ENCODE data around the gene RNF186.
"Not testable (repeated sequence)": the region's sequence is repeated elsewhere in the genome, so short reads cannot be mapped to it uniquely, and the experiment has no call there.

The RNF186 gene

GRCh38 chr1:19850214-19850613 lies 35.1 kb upstream of the RNF186 start:
- H3K36me3 ChIP-seq (ENCODE audit: control insufficient read depth, insufficient read depth, low read length), result no peaks in the 10 kb centered on the region
- H3K27me3 ChIP-seq (ENCODE audit: control insufficient read depth, insufficient read depth, low read length), result no peaks in the 10 kb centered on the region
- no peak overlapping the region for H3K4me3 ChIP-seq (ENCODE audit: low read depth, low read length)
- no peak overlapping the region for H3K9ac ChIP-seq (ENCODE audit: low read length)
- H3K27ac ChIP-seq (ENCODE audit: low read depth, low read length), result no peak overlapping the region
- H3K4me1 ChIP-seq (ENCODE audit: control insufficient read depth, insufficient read depth, low read length), result peaks cover 5% of the 10 kb centered on the region; the same call in 1 of the 2 replicates
- H3K9me3 ChIP-seq (ENCODE audit: control insufficient read depth, insufficient read depth, low read depth, low read length), result no peaks in the 10 kb centered on the region

GRCh38 chr1:19849307-19849706 lies 34.2 kb upstream of the RNF186 start:
- H3K27ac ChIP-seq (ENCODE audit: low read depth, low read length); H3K4me3 ChIP-seq (ENCODE audit: low read depth, low read length); H3K4me1 ChIP-seq (ENCODE audit: control insufficient read depth, insufficient read depth, low read length); H3K9me3 ChIP-seq (ENCODE audit: control insufficient read depth, insufficient read depth, low read depth, low read length); H3K9ac ChIP-seq (ENCODE audit: low read length); H3K27me3 ChIP-seq (ENCODE audit: control insufficient read depth, insufficient read depth, low read length); H3K36me3 ChIP-seq (ENCODE audit: control insufficient read depth, insufficient read depth, low read length): not testable (repeated sequence)

GRCh38 chr1:19847334-19847733 lies 32.3 kb upstream of the RNF186 start:
- H3K9me3 ChIP-seq (ENCODE audit: control insufficient read depth, insufficient read depth, low read depth, low read length); H3K36me3 ChIP-seq (ENCODE audit: control insufficient read depth, insufficient read depth, low read length); H3K9ac ChIP-seq (ENCODE audit: low read length); H3K27me3 ChIP-seq (ENCODE audit: control insufficient read depth, insufficient read depth, low read length); H3K4me1 ChIP-seq (ENCODE audit: control insufficient read depth, insufficient read depth, low read length); H3K27ac ChIP-seq (ENCODE audit: low read depth, low read length); H3K4me3 ChIP-seq (ENCODE audit: low read depth, low read length): not testable (repeated sequence)

GRCh38 chr1:19846338-19846737 lies 31.3 kb upstream of the RNF186 start:
- no peaks in the 10 kb centered on the region for H3K9me3 ChIP-seq (ENCODE audit: control insufficient read depth, insufficient read depth, low read depth, low read length)
- no peak overlapping the region for H3K9ac ChIP-seq (ENCODE audit: low read length)

GRCh38 chr1:19845555-19845954 lies 30.5 kb upstream of the RNF186 start:
- Histone ChIP-seq H3K4me3 (ENCODE audit: low read depth, low read length) (no peak overlapping the region), H3K27me3 (ENCODE audit: control insufficient read depth, insufficient read depth, low read length) (no peaks in the 10 kb centered on the region), H3K4me1 (ENCODE audit: control insufficient read depth, insufficient read depth, low read length) (peaks cover 7% of the 10 kb centered on the region; the same call in 1 of the 2 replicates), H3K36me3 (ENCODE audit: control insufficient read depth, insufficient read depth, low read length) (no peaks in the 10 kb centered on the region), H3K9me3 (ENCODE audit: control insufficient read depth, insufficient read depth, low read depth, low read length) (no peaks in the 10 kb centered on the region), H3K9ac (ENCODE audit: low read length) (no peak overlapping the region), H3K27ac (ENCODE audit: low read depth, low read length) (no peak overlapping the region)

More at GRCh38 chr1:19846338-19846737, 31.3 kb upstream of the RNF186 start:
- Histone ChIP-seq H3K4me3 (ENCODE audit: low read depth, low read length) (no peak overlapping the region), H3K27ac (ENCODE audit: low read depth, low read length) (no peak overlapping the region), H3K36me3 (ENCODE audit: control insufficient read depth, insufficient read depth, low read length) (no peaks in the 10 kb centered on the region), H3K27me3 (ENCODE audit: control insufficient read depth, insufficient read depth, low read length) (no peaks in the 10 kb centered on the region), H3K4me1 (ENCODE audit: control insufficient read depth, insufficient read depth, low read length) (peaks cover 8% of the 10 kb centered on the region; the same call in 1 of the 2 replicates)

- peaks cover 4% of the 10 kb centered on the region; the same call in 1 of the 2 replicates for H3K4me1 ChIP-seq (ENCODE audit: control insufficient read depth, insufficient read depth, low read length)
Observed at GRCh38 chr1:19844731-19845495, 29.8 kb upstream of the RNF186 start.

GRCh38 chr1:19840228-19840627 lies 25.1 kb upstream of the RNF186 start:
- Histone ChIP-seq H3K4me3 (ENCODE audit: low read depth, low read length) (no peak overlapping the region), H3K9me3 (ENCODE audit: control insufficient read depth, insufficient read depth, low read depth, low read length) (no peaks in the 10 kb centered on the region), H3K27ac (ENCODE audit: low read depth, low read length) (no peak overlapping the region), H3K36me3 (ENCODE audit: control insufficient read depth, insufficient read depth, low read length) (no peaks in the 10 kb centered on the region), H3K27me3 (ENCODE audit: control insufficient read depth, insufficient read depth, low read length) (no peaks in the 10 kb centered on the region), H3K4me1 (ENCODE audit: control insufficient read depth, insufficient read depth, low read length) (peaks cover 3% of the 10 kb centered on the region; the same call in 1 of the 2 replicates), H3K9ac (ENCODE audit: low read length) (no peak overlapping the region)

More at GRCh38 chr1:19844731-19845495, 29.8 kb upstream of the RNF186 start:
- no peaks in the 10 kb centered on the region for H3K36me3 ChIP-seq (ENCODE audit: control insufficient read depth, insufficient read depth, low read length)
- no peak overlapping the region for H3K4me3 ChIP-seq (ENCODE audit: low read depth, low read length)
- H3K27ac ChIP-seq (ENCODE audit: low read depth, low read length), result no peak overlapping the region
- no peaks in the 10 kb centered on the region for H3K27me3 ChIP-seq (ENCODE audit: control insufficient read depth, insufficient read depth, low read length)
- no peaks in the 10 kb centered on the region for H3K9me3 ChIP-seq (ENCODE audit: control insufficient read depth, insufficient read depth, low read depth, low read length)
- H3K9ac ChIP-seq (ENCODE audit: low read length), result no peak overlapping the region

- Histone ChIP-seq H3K4me1 (ENCODE audit: control insufficient read depth, insufficient read depth, low read length) (no peaks in the 10 kb centered on the region), H3K9me3 (ENCODE audit: control insufficient read depth, insufficient read depth, low read depth, low read length) (no peaks in the 10 kb centered on the region), H3K27me3 (ENCODE audit: control insufficient read depth, insufficient read depth, low read length) (no peaks in the 10 kb centered on the region), H3K36me3 (ENCODE audit: control insufficient read depth, insufficient read depth, low read length) (no peaks in the 10 kb centered on the region), H3K4me3 (ENCODE audit: low read depth, low read length) (no peak overlapping the region), H3K27ac (ENCODE audit: low read depth, low read length) (no peak overlapping the region), H3K9ac (ENCODE audit: low read length) (no peak overlapping the region)
Observed at GRCh38 chr1:19837866-19838265, 22.8 kb upstream of the RNF186 start.

- H3K36me3 ChIP-seq (ENCODE audit: control insufficient read depth, insufficient read depth, low read length), result no peaks in the 10 kb centered on the region
- peaks cover 9% of the 10 kb centered on the region for H3K9me3 ChIP-seq (ENCODE audit: control insufficient read depth, insufficient read depth, low read depth, low read length)
- no peak overlapping the region for H3K27ac ChIP-seq (ENCODE audit: low read depth, low read length)
- H3K27me3 ChIP-seq (ENCODE audit: control insufficient read depth, insufficient read depth, low read length), result no peaks in the 10 kb centered on the region
- H3K4me3 ChIP-seq (ENCODE audit: low read depth, low read length), result no peak overlapping the region
- H3K4me1 ChIP-seq (ENCODE audit: control insufficient read depth, insufficient read depth, low read length), result no peaks in the 10 kb centered on the region
- no peak overlapping the region for H3K9ac ChIP-seq (ENCODE audit: low read length)
Observed at GRCh38 chr1:19835578-19835977, 20.5 kb upstream of the RNF186 start.

- Histone ChIP-seq H3K4me3 (ENCODE audit: low read depth, low read length) (no peak overlapping the region), H3K9me3 (ENCODE audit: control insufficient read depth, insufficient read depth, low read depth, low read length) (peaks cover 9% of the 10 kb centered on the region), H3K4me1 (ENCODE audit: control insufficient read depth, insufficient read depth, low read length) (no peaks in the 10 kb centered on the region), H3K9ac (ENCODE audit: low read length) (no peak overlapping the region), H3K36me3 (ENCODE audit: control insufficient read depth, insufficient read depth, low read length) (no peaks in the 10 kb centered on the region), H3K27ac (ENCODE audit: low read depth, low read length) (no peak overlapping the region), H3K27me3 (ENCODE audit: control insufficient read depth, insufficient read depth, low read length) (no peaks in the 10 kb centered on the region)
Observed at GRCh38 chr1:19831441-19831840, 16.4 kb upstream of the RNF186 start.

GRCh38 chr1:19828546-19828945 lies 13.5 kb upstream of the RNF186 start:
- Histone ChIP-seq H3K9me3 (ENCODE audit: control insufficient read depth, insufficient read depth, low read depth, low read length) (peaks cover 9% of the 10 kb centered on the region), H3K36me3 (ENCODE audit: control insufficient read depth, insufficient read depth, low read length) (no peaks in the 10 kb centered on the region), H3K27me3 (ENCODE audit: control insufficient read depth, insufficient read depth, low read length) (no peaks in the 10 kb centered on the region), H3K27ac (ENCODE audit: low read depth, low read length) (no peak overlapping the region), H3K9ac (ENCODE audit: low read length) (no peak overlapping the region), H3K4me3 (ENCODE audit: low read depth, low read length) (no peak overlapping the region), H3K4me1 (ENCODE audit: control insufficient read depth, insufficient read depth, low read length) (peaks cover 12% of the 10 kb centered on the region)

Data from HUES6 (cell line).